Smooth muscle cell (in vitro differentiated cells): ENCODE results near the gene ADARB2. TPM values are rescaled to one million over a fixed set of nuclear protein-coding genes. Genes with fewer than 3 reads are reported as not detected.

ENCODE experiments used
- DNase-seq: peaks from one replicate; lab custom pipeline; 2025; ENCODE audit not compliant: unreplicated experiment; lab: John Stamatoyannopoulos, UW
- H2AFZ ChIP-seq: fragments of 200-600 bp; sonication (generic); 2 replicates; pipeline ENCODE4 v1.6.0; 2016; ENCODE audit warnings: antibody characterized with exemption, low read depth, mild to moderate bottlenecking
- H3F3A ChIP-seq: fragments of 200-600 bp; sonication (generic); 2 replicates; pipeline ENCODE4 v1.6.0; 2017; ENCODE audit warnings: antibody characterized with exemption, low read depth
- H3K27ac ChIP-seq: fragments of 200-600 bp; sonication (generic); 2 replicates; pipeline ENCODE4 v1.5.1; 2016; ENCODE audit warnings: low read depth, mild to moderate bottlenecking
- H3K27me3 ChIP-seq: fragments of 200-600 bp; sonication (generic); 2 replicates; pipeline ENCODE4 v1.6.1; 2016; ENCODE audit warnings: low read depth, mild to moderate bottlenecking
- H3K36me3 ChIP-seq: fragments of 200-600 bp; sonication (generic); 2 replicates; pipeline ENCODE4 v1.5.1; 2016; ENCODE audit warnings: low read depth
- H3K4me1 ChIP-seq: fragments of 200-600 bp; sonication (generic); 2 replicates; pipeline ENCODE4 v1.5.1; 2016; ENCODE audit warnings: low read depth
- H3K4me2 ChIP-seq: fragments of 200-600 bp; sonication (generic); 2 replicates; pipeline ENCODE4 v1.6.0; 2016; ENCODE audit warnings: mild to moderate bottlenecking
- H3K4me3 ChIP-seq: fragments of 200-600 bp; sonication (generic); 2 replicates; pipeline ENCODE4 v1.5.1; 2016; ENCODE audit warnings: mild to moderate bottlenecking
- H3K79me2 ChIP-seq: fragments of 200-600 bp; sonication (generic); 2 replicates; pipeline ENCODE4 v1.6.0; 2016; ENCODE audit warnings: low read depth, mild to moderate bottlenecking
- H3K9ac ChIP-seq: fragments of 200-600 bp; sonication (generic); 2 replicates; pipeline ENCODE4 v1.6.0; 2016; ENCODE audit warnings: low read depth
- H3K9me3 ChIP-seq: fragments of 200-600 bp; sonication (generic); replicated peaks from 2 replicates; pipeline ENCODE4 v1.5.1; 2016; ENCODE audit warnings: low read depth
- H4K20me1 ChIP-seq: fragments of 200-600 bp; sonication (generic); 2 replicates; pipeline ENCODE4 v1.6.0; 2016; ENCODE audit warnings: low read depth
- WGBS: methylation state at CpG from one replicate; pipeline ENCODE4 v1.1.7; 2016; ENCODE audit warnings: low lambda C conversion rate; 5-methylcytosine and 5-hydroxymethylcytosine counted together
- polyA plus RNA-seq: library from polyadenylated mRNA; unstranded; fragments of >200 nt; fragmentation: Nextera tagmentation; extraction: Ambion mirVana; gene quantifications from 2 replicates; pipeline ENCODE4 v1.2.1, GENCODE V29; 2016
- total RNA-seq: library from RNA; depleted of rRNA; stranded (reverse); fragments of >200 nt; gene quantifications from 2 replicates; pipeline ENCODE4 v1.2.3, GENCODE V29; 2014
- TF ChIP-seq, protein P1 (sequence below): fragments of 200-600 bp; sonication (generic); IDR thresholded peaks from 2 replicates; pipeline ENCODE4 v1.5.1; 2017; ENCODE audit warnings: borderline replicate concordance, mild to moderate bottlenecking, antibody characterized with exemption; ENCODE audit not compliant: insufficient read depth, poor library complexity, severe bottlenecking

Gene ADARB2
- total and polyA plus RNA-seq, 2 experiments from 2014 or later, result 0.13 to 0.39 TPM

DNA sequence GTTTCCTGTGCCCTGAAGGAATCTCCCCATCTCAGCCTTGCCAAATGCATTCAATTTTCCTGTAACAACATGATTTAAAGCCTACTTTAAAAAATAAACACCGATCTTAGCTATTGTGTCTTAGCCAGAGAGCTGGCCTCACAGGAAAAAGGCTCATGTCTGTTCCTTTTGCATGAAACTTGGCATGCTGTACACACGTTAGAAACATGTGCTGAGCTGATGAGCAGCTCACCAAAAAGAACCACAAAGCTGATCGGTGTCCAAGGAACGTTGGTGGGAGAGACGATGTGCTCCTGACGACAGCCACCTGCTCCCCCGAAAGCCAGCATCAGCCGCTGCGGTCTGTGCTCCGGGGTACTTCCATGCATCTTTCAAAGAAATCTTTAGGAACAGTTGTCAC lies 135.9 kb downstream of the ADARB2 start:
- TF ChIP-seq, protein P1, sequence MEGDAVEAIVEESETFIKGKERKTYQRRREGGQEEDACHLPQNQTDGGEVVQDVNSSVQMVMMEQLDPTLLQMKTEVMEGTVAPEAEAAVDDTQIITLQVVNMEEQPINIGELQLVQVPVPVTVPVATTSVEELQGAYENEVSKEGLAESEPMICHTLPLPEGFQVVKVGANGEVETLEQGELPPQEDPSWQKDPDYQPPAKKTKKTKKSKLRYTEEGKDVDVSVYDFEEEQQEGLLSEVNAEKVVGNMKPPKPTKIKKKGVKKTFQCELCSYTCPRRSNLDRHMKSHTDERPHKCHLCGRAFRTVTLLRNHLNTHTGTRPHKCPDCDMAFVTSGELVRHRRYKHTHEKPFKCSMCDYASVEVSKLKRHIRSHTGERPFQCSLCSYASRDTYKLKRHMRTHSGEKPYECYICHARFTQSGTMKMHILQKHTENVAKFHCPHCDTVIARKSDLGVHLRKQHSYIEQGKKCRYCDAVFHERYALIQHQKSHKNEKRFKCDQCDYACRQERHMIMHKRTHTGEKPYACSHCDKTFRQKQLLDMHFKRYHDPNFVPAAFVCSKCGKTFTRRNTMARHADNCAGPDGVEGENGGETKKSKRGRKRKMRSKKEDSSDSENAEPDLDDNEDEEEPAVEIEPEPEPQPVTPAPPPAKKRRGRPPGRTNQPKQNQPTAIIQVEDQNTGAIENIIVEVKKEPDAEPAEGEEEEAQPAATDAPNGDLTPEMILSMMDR, result no peak
- Histone ChIP-seq H3K4me2 (no peak overlapping the region), H2AFZ (no peak overlapping the region), H3K9ac (no peak overlapping the region), H3K4me1 (no peaks in the 10 kb centered on the region), H3K36me3 (no peaks in the 10 kb centered on the region), H3K27ac (no peak overlapping the region), H3K4me3 (no peak overlapping the region), H3K27me3 (peaks cover 3% of the 10 kb centered on the region), H3K79me2 (no peaks in the 10 kb centered on the region), H3K9me3 (no peaks in the 10 kb centered on the region), H4K20me1 (no peaks in the 10 kb centered on the region), H3F3A (no peaks in the 10 kb centered on the region)
- DNase-seq, result no peak
- 93% methylated on average over 10 of the region's 10 CpGs for WGBS

DNA sequence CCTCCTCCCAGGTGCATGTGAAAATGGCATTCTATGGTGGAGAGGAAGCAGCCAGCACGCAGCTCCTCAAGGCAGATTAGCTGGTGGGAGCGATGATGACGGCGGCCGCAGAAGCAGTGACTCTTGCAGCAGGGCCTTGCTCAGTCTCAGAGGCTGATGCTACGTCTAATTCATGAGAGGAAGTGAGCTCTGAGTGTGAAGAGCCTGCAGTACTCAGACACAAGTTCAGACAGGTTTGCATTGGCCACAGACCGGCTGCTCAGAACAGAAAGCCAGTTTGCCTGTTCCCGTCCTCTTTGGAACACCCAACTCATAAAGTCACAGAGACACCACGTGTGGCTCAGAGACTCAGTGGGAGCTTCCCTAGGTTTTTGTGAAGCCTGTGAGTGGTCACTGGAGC lies 136.5 kb downstream of the ADARB2 start:
- H3K27ac ChIP-seq, result no peak overlapping the region

DNA sequence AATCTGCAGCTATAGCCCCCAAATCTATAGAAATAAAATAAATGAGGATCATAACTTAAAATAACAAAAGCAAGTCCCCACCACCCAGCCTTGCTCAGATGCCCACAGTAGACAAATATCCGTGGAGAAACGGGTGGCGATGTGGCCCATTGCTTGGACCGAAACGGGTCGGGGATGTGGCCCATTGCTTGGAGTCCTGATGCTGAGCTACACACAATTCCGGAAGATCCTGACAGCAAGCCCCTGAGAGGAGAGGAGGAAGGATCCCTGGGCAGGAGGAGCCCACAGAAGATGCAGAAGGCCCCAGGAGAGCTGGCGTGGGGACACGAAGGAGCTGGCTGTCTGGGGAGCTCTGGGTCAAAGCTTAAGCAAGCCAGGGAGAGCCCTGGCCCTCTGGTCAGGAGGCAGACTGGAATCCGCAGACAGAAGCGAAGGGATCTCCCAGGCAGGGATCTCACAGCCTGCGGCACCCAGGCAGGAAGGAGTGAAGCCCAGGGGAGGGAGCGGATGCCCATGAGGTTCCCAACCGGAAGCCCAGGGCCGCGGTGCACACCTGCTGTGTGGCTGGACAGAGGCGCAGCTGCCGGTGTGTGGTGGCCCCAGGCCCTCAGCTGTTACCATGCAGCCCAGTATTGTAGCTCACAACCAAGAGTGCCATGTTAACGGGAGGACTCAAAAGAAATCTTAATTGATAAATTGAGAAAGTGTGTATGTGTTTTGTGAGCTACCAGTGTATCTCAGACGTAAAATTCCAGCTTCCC lies 138.8 kb downstream of the ADARB2 start:
- 93% methylated on average over 20 of the region's 20 CpGs for WGBS

More for the DNA sequence above, 136.5 kb downstream of the ADARB2 start:
- no peaks in the 10 kb centered on the region for H3F3A ChIP-seq
- TF ChIP-seq, protein P1, result no peak
- no peak overlapping the region for H3K4me3 ChIP-seq
- WGBS, result 72% methylated on average over 9 of the region's 9 CpGs
- H3K9me3 ChIP-seq, result no peaks in the 10 kb centered on the region
- no peak overlapping the region for H3K9ac ChIP-seq
- no peak overlapping the region for H3K4me2 ChIP-seq
- no peak for DNase-seq
- no peaks in the 10 kb centered on the region for H4K20me1 ChIP-seq
- H3K27me3 ChIP-seq, result no peaks in the 10 kb centered on the region
- H3K79me2 ChIP-seq, result no peaks in the 10 kb centered on the region
- H2AFZ ChIP-seq, result no peak overlapping the region
- H3K4me1 ChIP-seq, result no peaks in the 10 kb centered on the region
- H3K36me3 ChIP-seq, result no peaks in the 10 kb centered on the region

More for the DNA sequence above, 138.8 kb downstream of the ADARB2 start:
- Histone ChIP-seq H3K79me2 (no peaks in the 10 kb centered on the region), H3K36me3 (no peaks in the 10 kb centered on the region), H3F3A (no peaks in the 10 kb centered on the region), H3K4me3 (no peak overlapping the region), H3K9me3 (no peaks in the 10 kb centered on the region), H3K27ac (no peak overlapping the region), H2AFZ (no peak overlapping the region), H3K4me2 (no peak overlapping the region), H3K4me1 (no peaks in the 10 kb centered on the region), H3K9ac (no peak overlapping the region), H4K20me1 (no peaks in the 10 kb centered on the region), H3K27me3 (no peaks in the 10 kb centered on the region)
- TF ChIP-seq, protein P1, result no peak
- DNase-seq, result no peak
